Activated CD4-positive, alpha-beta T cell treated with anti-CD3 and anti-CD28 coated beads, Interleukin-2, amount 50 U/mL, for 4 hours (primary cell): ENCODE data around the gene ZNF169.
"Not testable (repeated sequence)": the region's sequence is repeated elsewhere in the genome, so short reads cannot be mapped to it uniquely, and the experiment has no call there.

ENCODE experiments used
- DNase-seq, 2 experiments: peaks; one replicate each; pipeline ENCODE4 v3.0.0-alpha.2; 2020

The ZNF169 gene

DNA sequence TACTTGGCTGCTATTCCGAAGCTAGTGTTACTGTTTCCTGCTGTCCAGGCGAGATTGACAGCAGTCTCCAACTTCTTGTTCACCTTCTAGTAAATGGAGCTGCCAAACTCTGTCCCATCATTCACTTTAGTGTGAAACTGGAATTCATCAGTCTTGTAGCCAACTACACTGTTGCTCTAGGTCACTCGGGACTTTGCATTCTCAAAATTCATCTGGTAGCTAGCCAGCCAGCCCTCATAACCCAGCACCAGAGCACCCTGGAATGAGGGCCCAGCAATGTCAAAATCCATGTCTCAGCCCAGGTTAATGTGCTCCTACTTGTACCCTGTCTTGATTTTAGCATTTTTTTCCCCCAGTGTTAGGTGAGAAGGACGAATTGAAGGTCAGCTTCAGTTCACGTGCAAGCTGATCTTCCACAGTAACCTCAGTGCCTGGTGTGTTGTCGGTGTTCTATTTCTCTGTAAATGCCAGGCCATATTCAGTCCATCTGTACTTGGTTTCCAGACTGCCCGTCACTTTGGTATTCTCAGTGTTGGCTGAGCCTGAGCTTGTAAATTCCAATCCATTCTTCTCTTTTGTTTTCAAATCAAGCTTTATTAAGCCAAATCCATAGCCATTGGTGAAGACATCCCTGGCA, 28.9 kb downstream of the ZNF169 start:
- no peak for DNase-seq

DNA sequence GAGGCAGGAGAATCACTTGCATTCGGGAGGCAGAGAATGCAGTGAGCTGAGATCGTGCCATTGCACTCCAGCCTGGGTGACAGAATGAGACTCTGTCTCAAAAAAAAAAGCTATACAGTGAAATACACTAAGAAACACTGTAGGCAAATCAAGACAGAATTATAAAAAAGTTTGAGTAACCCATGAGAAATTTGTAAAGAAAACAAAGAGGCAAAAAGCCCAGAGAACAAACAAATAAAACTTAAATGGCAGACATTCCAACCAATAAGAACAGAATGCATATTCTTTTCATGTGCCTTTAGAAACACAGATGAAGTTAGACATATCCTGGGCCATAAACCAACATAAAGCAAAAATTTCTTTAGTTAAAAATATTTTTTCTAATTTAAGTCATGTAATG, 30.6 kb downstream of the ZNF169 start:
- DNase-seq = no peak

DNA sequence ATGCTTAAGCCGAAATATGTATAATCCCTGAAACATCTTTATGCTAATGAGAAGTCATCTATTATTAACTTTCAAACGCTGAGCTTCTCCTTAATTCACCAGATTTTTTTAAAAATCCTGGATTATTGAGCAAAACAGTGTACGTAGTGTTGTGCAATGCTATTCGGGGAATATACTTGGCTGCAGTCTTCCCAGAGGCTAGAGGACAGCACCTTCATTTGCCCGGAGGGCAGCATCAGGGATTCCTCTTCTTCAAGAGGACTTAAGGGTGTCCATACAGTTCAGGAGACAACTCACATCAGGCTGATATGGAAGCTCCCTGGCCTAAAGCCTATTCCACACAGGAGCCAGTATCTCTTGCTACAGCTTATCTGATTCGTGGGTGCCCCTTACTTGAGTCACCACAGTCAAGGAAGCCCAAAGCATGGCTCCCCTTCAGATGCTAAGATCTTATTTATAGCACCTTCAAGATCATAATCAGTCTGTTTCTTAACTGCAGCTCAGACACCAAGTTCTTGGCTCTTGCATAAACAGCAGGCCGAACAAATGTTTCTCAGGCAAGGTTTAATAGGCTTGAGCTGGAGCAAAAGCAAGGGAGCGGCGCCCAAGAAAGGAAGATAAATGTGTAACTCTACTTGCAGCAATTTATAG, 40.0 kb downstream of the ZNF169 start:
- no peak for DNase-seq

DNA sequence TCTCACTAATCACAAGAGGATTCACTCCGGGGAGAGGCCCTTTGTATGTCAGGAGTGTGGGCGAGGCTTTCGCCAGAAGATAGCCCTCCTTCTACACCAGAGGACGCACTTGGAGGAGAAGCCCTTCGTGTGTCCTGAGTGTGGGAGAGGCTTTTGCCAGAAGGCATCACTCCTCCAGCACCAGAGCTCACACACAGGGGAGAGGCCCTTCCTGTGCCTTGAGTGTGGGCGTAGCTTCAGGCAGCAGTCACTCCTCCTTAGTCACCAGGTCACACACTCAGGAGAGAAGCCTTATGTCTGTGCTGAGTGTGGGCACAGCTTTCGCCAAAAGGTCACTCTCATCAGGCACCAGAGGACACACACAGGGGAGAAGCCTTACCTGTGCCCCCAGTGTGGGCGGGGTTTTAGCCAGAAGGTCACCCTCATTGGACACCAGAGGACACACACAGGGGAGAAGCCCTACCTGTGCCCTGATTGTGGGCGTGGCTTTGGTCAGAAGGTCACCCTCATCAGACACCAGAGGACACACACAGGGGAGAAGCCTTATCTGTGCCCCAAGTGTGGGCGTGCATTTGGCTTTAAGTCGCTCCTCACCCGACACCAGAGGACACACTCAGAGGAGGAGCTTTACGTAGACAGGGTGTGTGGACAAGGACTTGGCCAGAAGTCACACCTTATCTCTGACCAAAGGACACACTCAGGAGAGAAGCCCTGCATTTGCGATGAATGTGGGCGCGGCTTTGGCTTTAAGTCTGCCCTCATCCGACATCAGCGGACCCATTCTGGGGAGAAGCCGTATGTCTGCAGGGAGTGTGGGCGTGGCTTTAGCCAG, 41.6 kb downstream of the ZNF169 start:
- no peak for DNase-seq

DNA sequence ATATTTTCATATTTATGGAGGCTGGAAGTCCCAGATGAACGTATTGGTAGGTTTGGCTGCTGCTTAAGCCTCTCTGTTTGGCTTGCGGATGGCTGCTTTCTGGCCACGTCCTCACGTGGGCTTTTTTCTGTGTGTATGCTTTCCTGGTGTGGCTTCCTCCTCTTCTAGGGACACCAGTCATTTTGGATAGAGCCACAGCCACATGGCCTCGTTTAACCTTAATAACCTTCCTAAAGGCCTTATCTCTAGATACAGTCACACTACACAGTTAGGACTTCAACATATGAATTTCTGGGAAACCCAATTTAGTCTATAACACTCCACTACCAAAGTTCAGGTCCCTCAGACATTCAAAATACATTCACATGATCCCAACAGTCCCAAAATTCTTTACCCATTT, 42.5 kb downstream of the ZNF169 start:
- no peak for DNase-seq

DNA sequence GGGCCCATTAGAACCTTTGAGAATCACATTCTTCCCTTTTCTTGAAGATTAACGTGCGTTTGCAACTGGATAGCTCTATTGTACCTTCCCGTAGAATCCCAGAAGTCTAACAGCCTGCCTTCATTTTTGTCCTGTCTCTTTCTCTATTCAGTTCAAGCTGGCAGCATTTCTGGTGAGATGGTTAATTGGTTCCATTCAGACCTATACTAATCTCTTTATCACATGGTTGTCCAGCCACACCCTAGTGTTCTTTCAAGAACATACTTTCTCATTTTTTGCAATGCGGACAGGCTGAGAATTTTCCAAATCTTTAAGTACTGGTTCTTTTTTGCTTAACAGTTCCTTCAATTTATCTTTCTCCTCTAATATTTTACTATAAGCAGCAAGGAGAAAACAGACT, 43.3 kb downstream of the ZNF169 start:
- DNase-seq = no peak

DNA sequence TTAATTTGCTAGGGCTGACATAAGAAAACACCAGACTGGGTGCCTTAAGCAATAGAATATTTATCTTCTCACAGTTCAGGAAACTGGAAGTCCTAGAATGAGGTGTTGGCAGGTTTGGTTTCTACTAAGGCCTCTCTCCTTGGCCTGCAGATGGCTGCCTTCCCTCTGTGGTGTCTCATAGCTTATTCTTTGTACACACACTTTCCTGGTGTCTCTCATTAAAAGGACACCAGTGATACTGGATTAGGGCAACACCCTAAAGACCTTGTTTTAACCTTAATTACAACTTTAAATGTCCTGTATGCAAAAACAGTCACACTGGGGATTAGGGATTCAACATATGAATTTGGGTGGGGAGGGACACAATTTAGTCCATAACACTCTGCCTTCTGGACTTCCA, 44.2 kb downstream of the ZNF169 start:
- DNase-seq = no peak

DNA sequence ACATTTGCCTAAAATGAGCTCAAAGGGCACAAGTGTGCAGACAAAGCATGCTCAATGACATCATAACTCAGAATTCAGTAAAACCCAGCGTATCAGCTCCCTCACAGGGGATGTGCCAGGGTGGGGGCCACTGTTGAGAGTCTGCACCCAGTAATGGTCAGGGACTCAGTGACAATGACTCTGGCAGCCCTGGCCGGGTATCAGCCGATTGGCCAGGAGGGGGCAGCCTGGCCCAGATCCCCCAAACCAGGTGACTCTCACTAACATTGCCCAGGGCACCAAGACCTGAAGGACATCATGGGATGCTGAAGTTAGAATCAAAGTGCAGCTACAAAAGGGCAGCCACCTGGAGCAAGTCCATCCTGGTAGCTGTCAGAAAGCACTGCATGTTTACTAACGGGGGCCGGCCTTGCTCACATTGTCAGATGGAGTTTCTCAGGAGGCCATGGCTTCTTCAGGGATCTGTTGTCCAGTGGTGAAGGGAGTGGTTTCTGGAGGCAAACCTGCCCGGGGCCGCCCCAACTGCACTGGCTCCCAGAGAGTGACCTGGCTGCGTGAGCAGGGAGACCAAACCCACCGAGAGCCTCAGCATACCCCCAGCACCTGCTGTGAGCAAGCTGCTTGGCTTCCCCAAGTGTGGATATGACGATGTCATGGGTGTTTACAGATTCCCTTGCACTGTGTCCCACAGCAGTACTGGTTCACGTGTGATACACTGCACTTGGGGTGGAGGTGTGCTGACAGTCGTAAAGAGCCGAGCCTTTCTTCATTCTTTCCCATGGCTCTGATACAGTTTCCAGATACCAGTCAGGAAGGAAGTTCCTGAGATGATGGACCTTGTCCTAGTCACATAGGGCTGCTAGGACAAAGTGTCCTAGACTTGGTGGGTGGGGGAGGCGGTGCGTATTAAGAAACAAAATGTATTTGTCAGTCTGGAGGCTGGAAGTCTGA, 56.2 kb downstream of the ZNF169 start:
- not testable (repeated sequence) for DNase-seq

DNA sequence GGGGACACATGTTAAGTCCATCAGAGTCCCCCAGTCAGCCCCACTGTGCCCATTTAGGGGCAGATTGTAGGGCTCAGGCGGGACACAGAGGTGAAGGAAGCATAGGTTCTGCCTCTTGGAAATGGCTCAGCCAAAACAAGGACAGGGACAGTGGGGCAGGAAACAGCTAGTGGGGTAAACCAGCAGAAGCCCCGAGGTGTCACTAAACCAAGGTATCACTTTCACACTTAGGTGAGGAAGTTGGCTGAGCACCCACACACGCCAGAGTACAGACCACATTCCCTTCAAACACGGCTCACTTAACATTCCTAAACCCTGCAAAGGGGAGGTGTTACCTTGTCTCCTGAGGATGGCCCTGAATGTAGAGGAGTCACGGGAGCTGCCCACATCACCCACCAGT, 57.1 kb downstream of the ZNF169 start:
- DNase-seq = not testable (repeated sequence)

DNA sequence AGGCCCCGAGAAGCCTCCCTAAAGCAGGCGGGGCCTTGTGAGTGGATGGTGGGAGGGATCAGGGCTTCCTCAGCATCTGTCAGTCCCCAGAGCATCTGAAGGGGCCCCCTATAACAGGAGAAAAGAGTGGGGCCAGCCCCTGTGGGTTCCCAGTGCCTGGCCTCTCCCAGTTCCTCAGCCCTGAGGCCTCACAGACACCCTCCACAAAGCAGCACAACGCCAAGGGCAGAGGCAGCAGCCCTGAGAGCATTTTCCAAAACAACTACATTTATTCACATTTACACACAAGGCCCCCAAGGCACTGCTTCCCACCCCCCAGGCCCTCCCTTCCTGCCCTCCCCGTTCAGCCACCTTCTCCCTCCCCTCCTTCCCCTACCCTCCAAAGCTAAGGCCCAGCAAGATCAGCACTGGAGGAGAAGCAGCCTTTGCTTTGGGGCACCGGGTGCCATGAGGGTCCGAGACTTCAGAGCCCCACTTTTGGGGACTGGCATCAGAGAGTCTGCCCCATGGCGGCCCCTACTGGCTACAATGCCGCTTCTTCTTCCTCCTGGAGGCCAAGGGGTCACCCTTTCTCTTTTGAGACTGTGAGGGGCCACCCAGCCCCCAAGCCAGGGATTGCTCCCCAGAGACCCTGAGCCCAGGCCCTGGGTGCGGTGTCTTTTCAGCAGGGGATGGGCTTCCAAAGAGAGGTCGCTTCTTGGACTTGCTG, 59.0 kb downstream of the ZNF169 start:
- DNase-seq = not testable (repeated sequence)

DNA sequence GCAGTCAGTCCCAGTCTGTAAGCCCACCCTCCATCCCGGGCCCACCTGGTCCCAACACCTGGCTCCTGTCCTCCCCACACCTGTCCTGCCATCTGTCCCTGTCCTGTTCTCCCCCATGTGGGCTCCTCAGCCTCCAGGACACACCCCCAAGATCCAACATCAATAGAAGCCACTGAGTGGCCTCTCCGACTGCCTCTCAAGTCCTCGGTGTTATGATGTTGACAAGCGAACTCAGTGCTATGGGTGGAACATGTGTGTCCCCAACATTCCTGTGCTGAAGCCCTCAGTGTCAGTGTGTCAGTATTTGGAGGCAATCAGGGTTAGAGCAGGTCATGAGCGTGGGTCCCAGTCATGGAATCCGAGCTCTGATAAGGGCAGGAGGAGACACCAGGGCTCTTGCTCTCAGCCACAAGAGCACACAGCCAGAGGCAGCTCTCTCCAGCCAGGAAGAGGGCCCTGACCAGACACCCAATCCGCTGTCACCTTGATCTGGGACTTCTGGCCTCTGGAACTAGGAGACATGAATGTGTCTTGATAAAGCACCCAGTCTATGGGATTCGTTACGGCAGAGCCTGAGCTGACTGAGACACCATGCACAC, 63.3 kb downstream of the ZNF169 start:
- DNase-seq = not testable (repeated sequence)

DNA sequence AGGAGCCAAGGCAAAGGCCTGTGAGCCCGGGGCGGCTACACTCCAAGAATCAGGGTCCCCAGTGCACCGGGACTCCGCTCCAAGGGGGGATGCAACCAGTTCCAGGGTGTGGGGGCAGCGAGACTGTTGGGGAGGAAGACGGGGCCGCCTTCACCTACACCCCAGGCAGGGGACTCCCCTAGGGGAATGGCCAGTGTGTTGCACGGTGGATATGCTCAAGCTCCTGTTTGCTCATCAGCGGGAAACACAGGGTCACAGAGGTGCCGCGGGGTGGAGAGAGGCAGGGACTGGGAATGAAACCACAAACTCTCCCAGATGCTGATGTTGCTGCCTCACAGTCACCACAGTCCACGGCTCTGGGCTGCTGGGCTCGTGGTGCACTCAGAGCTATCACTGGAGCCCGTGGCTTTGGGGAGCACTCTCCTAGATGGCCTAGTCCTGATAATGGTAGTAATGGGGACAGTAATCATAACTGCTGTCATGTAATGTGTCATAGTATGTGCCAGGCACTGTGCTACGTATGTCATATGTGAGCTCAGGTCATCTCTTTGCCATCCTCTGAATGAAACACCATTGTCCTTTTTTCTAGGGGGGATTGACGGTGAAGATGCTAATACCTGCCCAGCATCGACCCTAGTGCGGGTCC, 64.2 kb downstream of the ZNF169 start:
- not testable (repeated sequence) for DNase-seq

DNA sequence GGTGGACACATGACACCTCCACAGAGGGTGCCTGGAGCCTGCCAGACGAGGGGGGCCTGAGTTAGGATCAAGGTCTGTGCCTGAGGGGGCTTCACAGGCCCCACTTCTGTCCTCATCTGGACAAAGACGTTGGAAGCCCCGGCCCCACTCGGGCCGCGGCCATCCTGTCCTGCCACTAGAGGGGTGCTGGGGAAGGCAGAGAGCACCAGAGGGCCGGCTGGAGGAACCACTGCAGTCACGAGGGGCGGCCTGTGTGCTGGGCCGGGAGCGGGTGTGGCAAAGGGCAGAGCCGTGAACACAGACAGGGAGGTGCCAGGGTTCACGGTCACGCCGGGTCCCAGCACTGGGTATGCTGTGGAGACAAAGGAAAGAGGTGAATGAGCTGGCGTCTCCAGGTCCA, 66.5 kb downstream of the ZNF169 start:
- DNase-seq = not testable (repeated sequence)

DNA sequence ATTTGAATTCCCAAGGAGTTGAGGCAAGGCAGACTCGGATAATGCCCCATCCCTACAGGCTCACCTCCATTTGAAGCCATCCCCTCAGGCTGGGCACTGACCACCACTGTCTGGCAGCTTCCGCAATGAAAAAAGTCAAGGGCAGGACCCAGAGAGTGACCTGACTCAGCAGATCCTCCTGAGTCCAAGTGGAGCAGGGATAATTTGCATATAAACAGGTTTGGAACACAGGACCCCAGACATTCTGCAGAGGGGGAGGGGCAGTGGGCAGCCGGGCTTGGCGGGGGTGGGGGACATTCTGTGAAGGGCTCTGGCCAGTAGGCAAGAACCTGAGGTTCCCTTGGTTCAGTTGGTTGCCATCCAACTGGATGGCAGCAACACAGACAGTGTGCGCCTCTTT, 69.4 kb downstream of the ZNF169 start, which contains the start of gene NUTM2F:
Gene NUTM2F, minus strand, starts transcription at position 101 of the 400 bp plus-strand sequence. Its CDS starts 21 bp downstream, at position 80.
- not testable (repeated sequence) for DNase-seq

DNA sequence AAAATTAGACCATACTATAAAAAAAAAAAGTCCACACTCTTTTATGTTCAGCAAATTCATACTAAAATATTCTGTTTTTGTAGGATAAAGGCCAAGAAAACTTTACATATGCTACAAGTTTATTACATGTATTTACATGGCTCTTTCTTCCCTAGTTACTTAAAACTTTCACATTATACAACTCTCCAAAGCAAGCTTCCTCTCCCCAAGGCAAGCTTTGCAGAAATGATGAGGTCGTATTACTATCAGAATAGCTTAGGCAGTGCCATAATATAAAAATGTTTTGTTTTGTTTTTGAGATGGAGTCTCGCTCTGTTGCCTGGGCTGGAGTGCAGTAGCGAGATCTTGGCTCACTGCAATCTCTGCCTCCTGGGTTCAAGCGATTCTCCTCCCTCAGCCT, 77.3 kb downstream of the ZNF169 start:
- DNase-seq = not testable (repeated sequence)

DNA sequence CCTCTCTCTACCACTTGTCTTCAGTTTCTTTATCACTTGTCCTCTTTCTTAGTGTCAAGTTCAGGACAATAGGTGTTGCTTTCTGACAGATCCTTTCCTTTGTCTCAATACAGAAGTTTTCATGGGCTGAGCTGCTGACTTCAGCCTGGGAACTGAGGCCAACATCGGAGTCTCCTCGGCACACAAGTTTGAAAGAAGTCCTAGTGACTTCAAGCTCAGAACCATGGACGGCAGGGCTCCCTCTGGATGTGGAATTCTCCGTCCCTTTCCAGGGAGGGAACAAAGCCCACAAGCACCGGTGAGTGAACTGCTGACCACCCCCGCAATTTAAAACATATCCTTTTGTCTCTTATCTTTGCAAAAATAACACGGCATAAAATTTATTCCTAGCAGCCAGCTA, 79.6 kb downstream of the ZNF169 start:
- DNase-seq = not testable (repeated sequence)

DNA sequence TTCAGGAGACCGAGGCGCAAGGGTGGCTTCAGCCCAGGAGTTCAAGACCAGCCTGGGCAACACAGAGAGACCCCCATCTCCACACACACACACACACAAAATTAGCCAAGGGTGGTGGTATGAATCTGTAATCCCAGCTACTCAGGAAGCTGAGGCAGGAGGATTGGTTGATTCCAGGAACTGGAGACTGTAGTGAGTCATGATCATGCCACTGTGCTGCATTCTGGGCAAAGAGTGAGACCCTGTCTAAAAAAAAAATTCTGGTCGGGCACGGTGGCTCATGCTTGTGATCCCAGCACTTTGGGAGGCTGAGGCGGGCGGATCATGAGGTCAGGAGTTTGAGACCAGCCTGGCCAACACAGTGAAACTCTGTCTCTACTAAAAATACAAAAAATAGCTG, 80.6 kb downstream of the ZNF169 start:
- DNase-seq = not testable (repeated sequence)

DNA sequence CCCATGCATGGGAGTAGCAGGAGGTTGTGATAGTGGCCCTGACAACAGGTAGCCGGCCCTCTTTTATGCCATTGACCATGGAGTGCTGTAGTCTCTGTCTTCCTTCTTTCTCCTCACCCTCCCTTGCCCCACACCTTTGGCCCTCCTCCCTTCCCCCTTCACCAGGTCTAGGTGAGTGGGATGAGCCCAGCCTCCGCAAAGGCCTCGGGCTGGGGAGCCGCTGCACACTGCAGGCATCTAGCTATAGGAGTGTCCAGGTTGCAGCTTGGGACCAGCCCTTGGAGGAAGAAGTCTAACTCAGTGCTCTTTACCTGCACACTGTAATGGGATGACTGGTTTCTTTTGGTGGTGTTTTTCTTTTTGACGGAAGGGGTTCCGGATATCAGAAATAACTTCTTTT, 81.7 kb downstream of the ZNF169 start:
- not testable (repeated sequence) for DNase-seq

DNA sequence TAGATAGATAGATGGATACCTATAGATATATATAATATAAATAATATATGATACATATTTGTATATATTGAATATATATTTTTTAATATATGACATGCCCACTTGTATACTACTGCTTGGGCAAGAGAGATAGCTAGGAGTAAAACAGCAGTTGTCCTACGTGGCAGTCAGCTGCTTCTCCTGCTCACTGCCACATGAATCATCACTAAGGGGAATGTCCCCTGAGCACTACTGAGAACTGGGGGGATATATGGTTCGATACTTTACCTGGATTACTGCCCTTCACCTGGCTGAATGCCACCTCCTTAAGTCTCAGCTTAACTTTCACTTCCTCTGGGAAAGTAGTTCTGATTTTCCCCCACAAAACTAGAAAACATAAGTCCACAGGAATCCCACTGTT, 82.6 kb downstream of the ZNF169 start:
- DNase-seq = not testable (repeated sequence)

DNA sequence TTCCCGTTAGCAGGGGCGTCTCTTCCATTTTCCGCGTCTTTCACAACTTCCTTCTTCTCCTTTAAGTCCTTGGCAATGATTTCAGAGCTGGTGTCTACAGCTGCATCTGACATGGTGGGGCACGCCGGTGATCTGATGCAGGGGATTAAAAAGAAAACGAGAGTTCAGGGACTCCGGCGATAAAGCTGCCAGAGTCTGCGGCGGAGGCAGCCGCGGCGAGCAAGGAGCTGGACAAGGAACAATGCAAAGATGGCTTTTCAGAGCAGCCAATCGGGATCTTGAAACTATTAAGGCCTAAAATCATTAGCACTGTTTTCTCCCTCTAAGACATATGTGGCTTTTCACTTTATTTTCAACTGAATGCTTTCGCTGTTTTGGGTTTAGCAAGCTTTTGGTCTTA, 88.4 kb downstream of the ZNF169 start:
- DNase-seq = not testable (repeated sequence)

DNA sequence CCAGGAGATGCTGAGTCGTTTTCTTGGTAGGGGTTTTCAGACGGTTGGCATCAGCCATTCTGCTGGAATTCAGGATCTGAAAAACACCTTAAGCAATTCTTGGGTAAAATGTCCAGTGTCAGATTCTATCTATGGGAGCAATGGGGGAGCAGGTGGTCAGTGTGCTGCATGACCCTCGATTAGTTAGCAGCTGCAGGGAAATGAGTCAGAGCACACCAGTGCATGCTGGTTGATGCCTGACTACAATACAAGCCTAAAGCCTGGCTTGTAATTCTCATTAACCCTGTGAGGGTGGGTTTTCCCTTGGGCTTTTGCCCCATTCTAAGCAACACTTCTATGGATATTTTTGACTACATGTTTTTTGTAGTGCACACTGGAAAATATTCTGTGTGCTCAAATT, 89.7 kb downstream of the ZNF169 start:
- not testable (repeated sequence) for DNase-seq
